CD14-positive monocyte (primary cell): Measurements from ENCODE around the gene EEA1. TPM values are rescaled to one million over a fixed set of nuclear protein-coding genes. Genes with fewer than 3 reads are reported as not detected.

Experiments used
- DNase-seq, 3 donors: peaks; one replicate each; pipeline ENCODE4 v3.0.0-alpha.2; 2011 to 2022
- H2AFZ ChIP-seq: 2 replicates; pipeline ENCODE4 v1.6.0; 2012; ENCODE audit warnings: mild to moderate bottlenecking, low read depth, low read length, inconsistent platforms; ENCODE audit not compliant: insufficient read depth, poor library complexity, severe bottlenecking
- H3K27ac ChIP-seq, 2 donors: 1 replicate in 1 of 2; 2 replicates in 1 of 2; pipeline ENCODE4 v1.5.1; 2012 to 2013; ENCODE audit warnings: low read length in 2 of 2, control low read depth in 1 of 2, inconsistent platforms in 1 of 2, low read depth in 1 of 2, mild to moderate bottlenecking in 1 of 2
- H3K27me3 ChIP-seq, 2 donors: one replicate each; pipeline versions ENCODE4 v1.6.0 to v1.6.1; 2011 to 2013; ENCODE audit warnings: low read length in 2 of 2; ENCODE audit not compliant: control insufficient read depth in 2 of 2, insufficient read depth in 2 of 2
- H3K36me3 ChIP-seq, 2 donors: replicated peaks in 1 of 2; 1 replicate in 1 of 2; 2 replicates in 1 of 2; pipeline versions ENCODE4 v1.5.1 to v1.6.1; 2012 to 2013; ENCODE audit warnings: low read length in 2 of 2, control low read depth in 1 of 2, inconsistent platforms in 1 of 2, mild to moderate bottlenecking in 1 of 2; ENCODE audit not compliant: insufficient read depth in 2 of 2, control insufficient read depth in 1 of 2
- H3K4me1 ChIP-seq, 2 donors: 1 replicate in 1 of 2; 2 replicates in 1 of 2; pipeline versions ENCODE4 v1.5.1 to v1.6.1; 2012 to 2013; ENCODE audit warnings: low read length in 2 of 2, control low read depth in 1 of 2, inconsistent platforms in 1 of 2, mild to moderate bottlenecking in 1 of 2, moderate library complexity in 1 of 2; ENCODE audit not compliant: insufficient read depth in 2 of 2, control insufficient read depth in 1 of 2
- H3K4me2 ChIP-seq: replicated peaks from 2 replicates; pipeline ENCODE3; 2012; ENCODE audit warnings: low read length, moderate library complexity, mild to moderate bottlenecking; ENCODE audit not compliant: poor library complexity, severe bottlenecking; ENCODE audit errors: extremely low read depth
- H3K4me3 ChIP-seq, 3 experiments: fragments of 200-600 bp in 1 of 3; sonication (generic) in 1 of 3; replicated peaks in 1 of 3; 1 replicate in 2 of 3; 2 replicates in 1 of 3; pipeline ENCODE4 v1.5.1; 2011 to 2013; ENCODE audit warnings: low read length in 3 of 3, mild to moderate bottlenecking in 3 of 3, control low read depth in 2 of 3, low read depth in 2 of 3, inconsistent platforms in 1 of 3, moderate library complexity in 1 of 3
- H3K79me2 ChIP-seq: 2 replicates; pipeline ENCODE4 v1.6.0; 2012; ENCODE audit warnings: mild to moderate bottlenecking, control low read depth, inconsistent platforms, low read length, moderate library complexity; ENCODE audit not compliant: insufficient read depth
- H3K9ac ChIP-seq: 2 replicates; pipeline ENCODE4 v1.6.0; 2017; ENCODE audit warnings: low read length, mild to moderate bottlenecking; ENCODE audit not compliant: insufficient read depth, poor library complexity, severe bottlenecking
- H3K9me3 ChIP-seq, 2 donors: replicated peaks in 1 of 2; 1 replicate in 1 of 2; 2 replicates in 1 of 2; pipeline versions ENCODE4 v1.5.1 to v1.6.1; 2012 to 2013; ENCODE audit warnings: low read length in 2 of 2, control low read depth in 1 of 2; ENCODE audit not compliant: control insufficient read depth in 1 of 2, insufficient read depth in 1 of 2
- H4K20me1 ChIP-seq: 2 replicates; pipeline ENCODE4 v1.6.0; 2012; ENCODE audit warnings: mild to moderate bottlenecking, low read length, control low read depth, moderate library complexity; ENCODE audit not compliant: insufficient read depth
- H3K27ac Mint-ChIP-seq, 7 donors: one replicate each; pipeline ENCODE4 v1.8.0; 2020; ENCODE audit warnings: mild to moderate bottlenecking in 7 of 7, mixed read lengths in 7 of 7, moderate library complexity in 6 of 7, inconsistent platforms in 2 of 7
- H3K27me3 Mint-ChIP-seq, 3 donors: one replicate each; pipeline ENCODE4 v1.8.0; 2021 to 2022; ENCODE audit warnings: low read depth in 3 of 3, mild to moderate bottlenecking in 3 of 3, mixed read lengths in 3 of 3, moderate library complexity in 3 of 3, inconsistent platforms in 1 of 3
- H3K36me3 Mint-ChIP-seq, 2 donors: one replicate each; pipeline ENCODE4 v1.8.0; 2020; ENCODE audit warnings: mixed read lengths in 2 of 2, inconsistent platforms in 1 of 2, mild to moderate bottlenecking in 1 of 2
- H3K4me1 Mint-ChIP-seq: one replicate; pipeline ENCODE4 v1.8.0; 2020; ENCODE audit warnings: mild to moderate bottlenecking, mixed read lengths
- H3K4me3 Mint-ChIP-seq, 2 donors: one replicate each; pipeline ENCODE4 v1.8.0; 2020; ENCODE audit warnings: mild to moderate bottlenecking in 2 of 2, mixed read lengths in 2 of 2, moderate library complexity in 1 of 2
- H3K9me3 Mint-ChIP-seq, 7 donors: one replicate each; pipeline ENCODE4 v1.8.0; 2020 to 2022; ENCODE audit warnings: mixed read lengths in 7 of 7, mild to moderate bottlenecking in 6 of 7, moderate library complexity in 6 of 7, inconsistent platforms in 2 of 7
- CTCF ChIP-seq: fragments of 200-600 bp; IDR thresholded peaks from one replicate; pipeline ENCODE4 v1.8.0; 2022; ENCODE audit warnings: antibody characterized with exemption, mild to moderate bottlenecking
- WGBS: methylation state at CpG from one replicate; pipeline ENCODE4 v1.1.5; 2013; ENCODE audit warnings: missing lambda C conversion rate; ENCODE audit not compliant: insufficient coverage; 5-methylcytosine and 5-hydroxymethylcytosine counted together
- intact Hi-C, 2 donors: fragments of 100-400 bp; cut with micrococcal nuclease; formaldehyde crosslinking; loops; one replicate each; pipeline versions ENCODE4 v1.15.0 to v1.15.1; 2023
- polyA plus RNA-seq, 3 donors: library from polyadenylated mRNA; depleted of rRNA in 1 of 3; unstranded in 2 of 3; stranded (reverse) in 1 of 3; fragments of 300-500 nt in 2 of 3; fragments of >200 nt in 1 of 3; fragmentation: Illumina TruSeq in 2 of 3; gene quantifications; 1 replicate in 2 of 3; 2 replicates in 1 of 3; pipeline ENCODE4 v1.2.3, GENCODE V29; 2012 to 2021

EEA1 gene
- polyA plus RNA-seq, 3 donors, result 3.0 to 10.7 (median 3.6) TPM

GRCh38 chr12:92876496-92876895, 52.6 kb downstream of the EEA1 start:
- Mint-ChIP-seq H3K9me3 (peaks cover 0 to 2% (median 0%) of the 10 kb centered on the region in 7 donors), H3K27ac (no peak overlapping the region), H3K4me1 (peaks cover 12% of the 10 kb centered on the region), H3K36me3 (peaks cover 25 to 48% of the 10 kb centered on the region in 2 donors), H3K27me3 (no peaks in the 10 kb centered on the region), H3K4me3 (no peak overlapping the region)
- Histone ChIP-seq H3K9me3 (no peaks in the 10 kb centered on the region), H3K4me2 (no peak overlapping the region), H3K27me3 (no peaks in the 10 kb centered on the region), H3K4me3 (no peak overlapping the region), H3K36me3 (peaks cover 8 to 31% of the 10 kb centered on the region in 2 donors), H3K9ac (no peak overlapping the region), H3K4me1 (peaks cover 5 to 7% of the 10 kb centered on the region in 2 donors), H4K20me1 (peaks cover 5% of the 10 kb centered on the region), H3K27ac (no peak overlapping the region), H3K79me2 (peaks cover 68% of the 10 kb centered on the region), H2AFZ (no peak overlapping the region)
- intact Hi-C loops, result no loop called here
- no CpG with 5 or more reads among the region's 3 CpGs for WGBS
- no peak for TF ChIP-seq CTCF
- DNase-seq, result no peak

GRCh38 chr12:92871116-92871515, 58.0 kb downstream of the EEA1 start:
- no peak overlapping the region for H2AFZ ChIP-seq
- TF ChIP-seq CTCF, result no peak
- H3K4me1 ChIP-seq, result peaks cover 13 to 17% of the 10 kb centered on the region in 2 donors
- Mint-ChIP-seq H3K27ac (peak overlapping the region in 6 of 7 donors; percentile 19 to 73 (median 63)), H3K36me3 (peaks cover 5 to 19% of the 10 kb centered on the region in 2 donors), H3K4me3 (peak overlapping the region; percentile 38 to 77), H3K9me3 (no peaks in the 10 kb centered on the region), H3K27me3 (no peaks in the 10 kb centered on the region), H3K4me1 (peaks cover 24% of the 10 kb centered on the region)
- no peaks in the 10 kb centered on the region for H3K27me3 ChIP-seq
- H3K9me3 ChIP-seq, result no peaks in the 10 kb centered on the region
- peaks cover 9% of the 10 kb centered on the region for H4K20me1 ChIP-seq
- H3K4me2 ChIP-seq, result peak overlapping the region; percentile 39
- H3K27ac ChIP-seq, result peak overlapping the region in 1 of 2 donors; percentile 66
- intact Hi-C loops, result no loop called here
- DNase-seq, result peak; percentile 1 to 22 (median 4)
- peak overlapping the region in 2 of 3 experiments; percentile 21 to 56 for H3K4me3 ChIP-seq
- no peak overlapping the region for H3K9ac ChIP-seq
- WGBS, result 0% methylated on average over 1 of the region's 3 CpGs
- no peaks in the 10 kb centered on the region for H3K36me3 ChIP-seq
- peaks cover 62% of the 10 kb centered on the region for H3K79me2 ChIP-seq
